ENCODE results near the gene CCDC87. TPM values are rescaled to one million over a fixed set of nuclear protein-coding genes. Genes with fewer than 3 reads are reported as not detected.

The CCDC87 gene
- total and polyA plus RNA-seq, 2 donors (not counting 3 experiments of a cell fraction or from before 2014, with no cell fraction given): 0.06 to 0.22 TPM

DNA sequence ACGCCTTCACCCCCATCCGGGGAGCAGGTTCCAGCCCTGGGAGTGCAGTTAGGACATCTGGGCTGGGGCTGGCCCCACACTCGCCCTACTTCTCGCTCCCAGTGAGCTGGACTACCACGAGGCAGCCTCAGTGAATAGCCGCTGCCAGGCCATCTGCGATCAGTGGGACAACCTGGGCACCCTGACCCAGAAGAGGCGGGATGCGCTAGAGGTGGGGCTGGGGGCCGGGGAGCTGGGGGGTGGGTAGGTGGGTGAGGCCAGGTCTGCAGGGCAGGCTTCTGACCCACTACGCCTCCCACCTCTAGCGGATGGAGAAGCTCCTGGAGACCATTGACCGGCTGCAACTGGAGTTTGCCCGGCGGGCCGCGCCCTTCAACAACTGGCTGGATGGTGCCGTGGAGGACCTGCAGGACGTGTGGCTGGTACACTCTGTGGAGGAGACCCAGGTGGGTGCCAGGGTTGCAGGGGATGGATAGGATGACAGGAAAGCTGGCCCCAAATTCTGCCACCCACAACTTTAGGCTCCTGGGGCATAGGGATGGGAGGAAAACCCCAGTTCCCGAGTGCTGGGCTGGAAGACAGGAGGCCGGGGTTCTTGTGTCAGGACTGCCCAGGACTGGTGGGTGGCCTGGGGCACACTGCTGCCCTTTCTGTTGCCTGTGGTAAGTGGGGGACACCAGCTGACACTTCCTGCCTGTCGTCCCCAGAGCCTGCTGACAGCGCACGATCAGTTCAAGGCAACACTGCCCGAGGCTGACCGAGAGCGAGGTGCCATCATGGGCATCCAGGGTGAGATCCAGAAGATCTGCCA is 32.8 kb downstream of the CCDC87 start:
- Histone ChIP-seq H3K9me3 (replicated peaks; ENCODE audit: control insufficient read depth, insufficient read depth, low read length) (no peaks in the 10 kb centered on the region), H3K9me1 (replicated peaks; ENCODE audit: control insufficient read depth, extremely low read depth, insufficient read depth, low read length) (no peaks in the 10 kb centered on the region), H3K4me2 (ENCODE audit: insufficient read depth, low read length) (no peak overlapping the region), H3K4me1 (ENCODE audit: control insufficient read depth, extremely low read depth, insufficient read depth, low read length) (no peaks in the 10 kb centered on the region), H2AFZ (ENCODE audit: low read depth, low read length) (no peak overlapping the region), H3K9ac (replicated peaks; ENCODE audit: extremely low read depth, insufficient read depth, low read length) (no peak overlapping the region), H3K27me3 (ENCODE audit: control insufficient read depth in 2 of 2, insufficient read depth in 2 of 2, low read length in 2 of 2) (peaks cover 5 to 6% of the 10 kb centered on the region in 2 experiments), H3K27ac (ENCODE audit: insufficient read depth, low read depth, low read length) (no peak overlapping the region), H3K79me2 (ENCODE audit: control insufficient read depth, insufficient read depth, low read length) (no peaks in the 10 kb centered on the region), H3K36me3 (ENCODE audit: control insufficient read depth in 2 of 2, extremely low read depth in 1 of 2, insufficient read depth in 2 of 2, low read length in 2 of 2) (no peaks in the 10 kb centered on the region), H4K20me1 (replicated peaks; ENCODE audit: control insufficient read depth, extremely low read depth, insufficient read depth, low read length) (no peaks in the 10 kb centered on the region), H3K4me3 (replicated peaks in 1 of 3; ENCODE audit: insufficient read depth in 1 of 3, low read depth in 1 of 3, low read length in 3 of 3) (no peak overlapping the region)
- ChIA-PET CTCF (interaction anchor here (1.2 to 1.4 kb wide), 2 partner anchors 8 to 118 kb away, joined by 4 to 7 read pairs; partner anchors contain the start of gene CTSF), POLR2A (interaction anchor here (0.7 kb wide), 1 partner anchor 14 kb away, joined by 4 read pairs; the partner anchor contains the start of gene ZDHHC24)
- FAIRE-seq (no peak), DNase-seq (ENCODE audit: low read depth, low spot score) (no peak)
- no TSS peak for BruUV-seq (replicated peaks)
- dilution Hi-C loops (cut with MboI; ENCODE audit: extremely low pct_ligation_motif_present, low sequenced_read_pairs) (no loop called here), intact Hi-C loops (cut with micrococcal nuclease) (no loop called here)
- TF ChIP-seq GATA2 (IDR thresholded peaks at IDR 0.05; ENCODE audit: insufficient read depth, insufficient read length, low read depth, low read length) (no peak), POLR2A (IDR thresholded peaks at IDR 0.05; ENCODE audit: low read depth, low read length) (no peak), EZH2 (IDR thresholded peaks at IDR 0.05; ENCODE audit: borderline replicate concordance, low read depth, low read length, severe bottlenecking) (no peak), POLR2AphosphoS5 (IDR thresholded peaks at IDR 0.05; ENCODE audit: insufficient read depth, low read depth, low read length) (no peak), JUN (IDR thresholded peaks at IDR 0.05; ENCODE audit: borderline replicate concordance, insufficient read depth, insufficient read length, low read depth) (no peak), FOS (IDR thresholded peaks at IDR 0.05; ENCODE audit: borderline replicate concordance, insufficient read depth, low read length) (no peak), MAX (IDR thresholded peaks at IDR 0.05; ENCODE audit: insufficient read depth, insufficient read length) (no peak), MYC (IDR thresholded peaks at IDR 0.05; ENCODE audit: low read depth, low read length) (no peak)
- TF ChIP-seq, protein P1, sequence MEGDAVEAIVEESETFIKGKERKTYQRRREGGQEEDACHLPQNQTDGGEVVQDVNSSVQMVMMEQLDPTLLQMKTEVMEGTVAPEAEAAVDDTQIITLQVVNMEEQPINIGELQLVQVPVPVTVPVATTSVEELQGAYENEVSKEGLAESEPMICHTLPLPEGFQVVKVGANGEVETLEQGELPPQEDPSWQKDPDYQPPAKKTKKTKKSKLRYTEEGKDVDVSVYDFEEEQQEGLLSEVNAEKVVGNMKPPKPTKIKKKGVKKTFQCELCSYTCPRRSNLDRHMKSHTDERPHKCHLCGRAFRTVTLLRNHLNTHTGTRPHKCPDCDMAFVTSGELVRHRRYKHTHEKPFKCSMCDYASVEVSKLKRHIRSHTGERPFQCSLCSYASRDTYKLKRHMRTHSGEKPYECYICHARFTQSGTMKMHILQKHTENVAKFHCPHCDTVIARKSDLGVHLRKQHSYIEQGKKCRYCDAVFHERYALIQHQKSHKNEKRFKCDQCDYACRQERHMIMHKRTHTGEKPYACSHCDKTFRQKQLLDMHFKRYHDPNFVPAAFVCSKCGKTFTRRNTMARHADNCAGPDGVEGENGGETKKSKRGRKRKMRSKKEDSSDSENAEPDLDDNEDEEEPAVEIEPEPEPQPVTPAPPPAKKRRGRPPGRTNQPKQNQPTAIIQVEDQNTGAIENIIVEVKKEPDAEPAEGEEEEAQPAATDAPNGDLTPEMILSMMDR (IDR thresholded peaks at IDR 0.05; ENCODE audit: extremely low read depth in 1 of 2, insufficient read depth in 1 of 2, low read depth in 1 of 2, low read length in 2 of 2): no peak
